NCI-H510A treated with DMSO at 0.1 percent for 48 hours (cell line): ENCODE results near the gene POLD1.
"Not testable (repeated sequence)": the region's sequence is repeated elsewhere in the genome, so short reads cannot be mapped to it uniquely, and the experiment has no call there.

ENCODE experiments used
- DNase-seq: peaks from one replicate; lab custom pipeline; 2025; lab: John Stamatoyannopoulos, UW

Gene POLD1

GRCh38 chr19:50365434-50366306 is 18.5 kb upstream of the POLD1 start, which contains the start of gene NAPSA:
Gene NAPSA, minus strand, starts transcription at chr19:50365639. Its CDS starts 18 bp downstream, at chr19:50365621.
- DNase-seq: no peak

- peak; percentile 30 for DNase-seq
Observed at GRCh38 chr19:50368649-50369570, 15.2 kb upstream of the POLD1 start.

- DNase-seq: no peak
Observed at GRCh38 chr19:50371914-50372475, 12.2 kb upstream of the POLD1 start.

GRCh38 chr19:50376166-50377050 is 7.7 kb upstream of the POLD1 start, which contains the start of gene NR1H2:
Gene NR1H2, plus strand, starts transcription at chr19:50376457. Its CDS starts 1,149 bp downstream, at chr19:50377606.
- DNase-seq: peak; percentile 93

GRCh38 chr19:50377051-50377461 is 7.1 kb upstream of the POLD1 start:
- DNase-seq: no peak

GRCh38 chr19:50377517-50377916 is 6.6 kb upstream of the POLD1 start:
- DNase-seq: no peak

- DNase-seq: no peak
Observed at GRCh38 chr19:50378169-50378862, 5.8 kb upstream of the POLD1 start.

- DNase-seq: no peak
Observed at GRCh38 chr19:50378863-50379236, 5.3 kb upstream of the POLD1 start.

GRCh38 chr19:50379602-50380001 is 4.5 kb upstream of the POLD1 start:
- DNase-seq: no peak

GRCh38 chr19:50380137-50380536 is 4.0 kb upstream of the POLD1 start:
- DNase-seq: no peak

- no peak for DNase-seq
Observed at GRCh38 chr19:50380751-50381151, 3.4 kb upstream of the POLD1 start.

GRCh38 chr19:50381881-50382729 is 2.0 kb upstream of the POLD1 start:
- no peak for DNase-seq

GRCh38 chr19:50383001-50383851 is 921 bp upstream of the POLD1 start:
- DNase-seq: no peak

GRCh38 chr19:50384685-50385535 is 763 bp downstream of the POLD1 start:
- DNase-seq: no peak

- DNase-seq: no peak
Observed at GRCh38 chr19:50387176-50387867, 3.2 kb downstream of the POLD1 start.

- DNase-seq: no peak
Observed at GRCh38 chr19:50387868-50388245, 3.7 kb downstream of the POLD1 start.

GRCh38 chr19:50390295-50390694 is 6.1 kb downstream of the POLD1 start:
- DNase-seq: not testable (repeated sequence)
